Activated CD8-positive, alpha-beta T cell treated with anti-CD3 and anti-CD28 coated beads, Interleukin-2, amount 10 ng/mL, durations not matched to agents 7 days and 5 days (primary cell): ENCODE measurements around the gene ICA1. TPM values are rescaled to one million over a fixed set of nuclear protein-coding genes. Genes with fewer than 3 reads are reported as not detected.

Experiments
- ATAC-seq: fragments of 150-1000 bp; cut with Tn5 transposase; one replicate; pipeline ENCODE4 v1.10.0; 2021; ENCODE audit warnings: moderate library complexity
- CTCF ChIA-PET: fragments of 350-600 bp; sonication (Branson Sonifier 250); formaldehyde crosslinking; loops from one replicate; lab custom pipeline; 2021; ENCODE audit warnings: antibody characterized with exemption; lab: Charles Lee
- POLR2A ChIA-PET: fragments of 350-600 bp; sonication (Branson Sonifier 250); formaldehyde crosslinking; loops from one replicate; lab custom pipeline; 2021; ENCODE audit warnings: antibody characterized with exemption; lab: Charles Lee
- DNase-seq: peaks from one replicate; pipeline ENCODE4 v3.0.0-alpha.2; 2020
- H3K27ac Mint-ChIP-seq: one replicate; pipeline ENCODE4 v1.8.0; 2021; ENCODE audit warnings: mild to moderate bottlenecking, mixed read lengths
- H3K27me3 Mint-ChIP-seq: one replicate; pipeline ENCODE4 v1.8.0; 2021; ENCODE audit warnings: low read depth, mixed read lengths
- H3K36me3 Mint-ChIP-seq: one replicate; pipeline ENCODE4 v1.8.0; 2021; ENCODE audit warnings: low read depth, mixed read lengths
- H3K4me1 Mint-ChIP-seq: one replicate; pipeline ENCODE4 v1.8.0; 2021; ENCODE audit warnings: low read depth, mixed read lengths
- H3K4me3 Mint-ChIP-seq: one replicate; pipeline ENCODE4 v1.8.0; 2021; ENCODE audit warnings: mild to moderate bottlenecking, mixed read lengths
- H3K9me3 Mint-ChIP-seq: one replicate; pipeline ENCODE4 v1.8.0; 2022; ENCODE audit warnings: mixed read lengths; ENCODE audit not compliant: insufficient read depth
- total RNA-seq, 2 experiments: library from RNA; stranded (reverse); gene quantifications; one replicate each; pipeline ENCODE4 v1.2.3, GENCODE V29; 2021

The ICA1 gene
- total RNA-seq, 2 experiments from 2014 or later: 0.76 to 1.8 TPM

DNA sequence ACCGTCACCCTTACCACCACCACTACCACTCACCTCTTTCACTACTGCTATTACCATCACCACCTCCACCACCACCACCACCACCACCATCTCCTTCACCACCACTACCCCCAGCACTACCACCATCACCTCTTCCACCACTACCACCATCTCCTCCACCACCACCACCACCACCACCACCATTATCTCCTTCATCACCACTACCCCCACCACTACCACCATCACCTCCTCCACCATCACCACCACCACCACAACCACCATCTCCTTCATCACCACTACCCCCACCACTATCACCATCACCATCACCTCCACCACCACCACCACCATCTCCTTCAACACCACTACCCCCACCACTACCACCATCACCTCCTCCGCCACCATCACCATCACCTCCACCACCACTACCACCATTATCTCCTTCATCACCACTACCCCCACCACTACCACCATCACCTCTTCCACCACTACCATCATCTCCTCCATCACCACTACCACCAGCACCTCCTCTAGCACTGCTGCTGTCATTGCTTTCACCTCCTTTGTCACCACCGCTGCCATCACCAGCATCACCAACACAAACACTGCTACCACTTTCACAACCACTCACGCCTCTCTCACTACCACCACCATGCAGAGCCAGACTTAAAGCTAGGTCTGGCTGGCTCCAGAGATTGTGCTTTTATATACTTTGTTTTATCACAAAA is 109.3 kb downstream of the ICA1 start:
- no peak overlapping the region for H3K4me3 Mint-ChIP-seq
- ATAC-seq: peak; percentile 44
- H3K27me3 Mint-ChIP-seq: peaks cover 3% of the 10 kb centered on the region
- no peak for DNase-seq
- ChIA-PET CTCF (no interaction called here), POLR2A (no interaction called here)
- H3K27ac Mint-ChIP-seq: peak overlapping the region; percentile 79
- H3K9me3 Mint-ChIP-seq: no peaks in the 10 kb centered on the region
- peaks cover 4% of the 10 kb centered on the region for H3K36me3 Mint-ChIP-seq
- peaks cover 9% of the 10 kb centered on the region for H3K4me1 Mint-ChIP-seq

DNA sequence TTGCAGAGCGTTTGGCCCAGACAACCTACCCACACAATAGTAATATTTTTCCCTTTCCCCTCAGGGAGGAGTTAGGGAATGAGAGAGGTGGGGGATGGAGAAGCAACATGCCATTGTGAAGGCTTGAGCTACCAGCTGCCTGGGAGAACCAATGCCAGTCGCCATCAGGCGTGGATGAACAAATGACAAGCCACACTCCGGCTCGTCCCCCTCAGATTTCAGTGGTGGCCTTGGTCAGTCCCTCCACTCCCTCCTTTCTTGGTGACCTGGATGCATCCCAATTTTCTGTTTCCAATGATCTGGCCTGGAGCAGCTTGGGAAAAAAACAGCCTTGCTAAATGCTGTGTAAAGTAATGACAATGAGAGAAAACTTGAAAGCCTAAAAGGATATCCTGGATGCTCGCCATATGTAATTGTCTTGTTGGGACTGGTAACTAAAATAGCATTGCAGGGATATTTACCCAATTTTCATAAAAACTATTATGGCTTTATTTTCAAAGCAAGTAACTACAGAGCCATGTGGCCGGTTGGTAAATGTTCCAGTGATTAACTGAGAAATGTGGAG is 110.7 kb downstream of the ICA1 start:
- Mint-ChIP-seq H3K4me3 (no peak overlapping the region), H3K36me3 (peaks cover 3% of the 10 kb centered on the region), H3K4me1 (peaks cover 9% of the 10 kb centered on the region), H3K9me3 (no peaks in the 10 kb centered on the region), H3K27ac (no peak overlapping the region), H3K27me3 (no peaks in the 10 kb centered on the region)
- no peak for DNase-seq
- ChIA-PET CTCF (no interaction called here), POLR2A (no interaction called here)
- ATAC-seq: no peak

DNA sequence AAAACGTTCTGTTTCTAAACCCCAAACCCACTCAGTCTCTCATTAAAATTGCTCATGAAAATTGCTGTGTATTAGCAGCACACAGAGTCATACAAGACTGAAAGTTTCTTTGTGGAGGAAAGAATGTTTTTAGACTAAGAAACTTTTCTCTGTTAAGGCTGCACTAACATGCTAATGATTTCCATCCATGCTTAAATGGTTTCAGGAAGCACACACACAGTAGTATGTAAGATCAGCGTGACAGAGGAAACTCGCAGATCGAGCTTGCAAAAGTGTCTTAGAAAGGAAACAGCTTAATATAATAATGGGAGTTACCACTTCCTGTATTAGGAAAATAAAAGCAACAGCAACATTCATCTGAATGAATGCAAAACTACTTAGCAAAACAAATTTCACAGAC is 112.7 kb downstream of the ICA1 start:
- peaks cover 3% of the 10 kb centered on the region for H3K27me3 Mint-ChIP-seq
- ChIA-PET CTCF (no interaction called here), POLR2A (no interaction called here)
- H3K36me3 Mint-ChIP-seq: peaks cover 3% of the 10 kb centered on the region
- no peak for DNase-seq
- no peak overlapping the region for H3K27ac Mint-ChIP-seq
- no peaks in the 10 kb centered on the region for H3K9me3 Mint-ChIP-seq
- ATAC-seq: no peak
- no peak overlapping the region for H3K4me3 Mint-ChIP-seq
- peaks cover 12% of the 10 kb centered on the region for H3K4me1 Mint-ChIP-seq

DNA sequence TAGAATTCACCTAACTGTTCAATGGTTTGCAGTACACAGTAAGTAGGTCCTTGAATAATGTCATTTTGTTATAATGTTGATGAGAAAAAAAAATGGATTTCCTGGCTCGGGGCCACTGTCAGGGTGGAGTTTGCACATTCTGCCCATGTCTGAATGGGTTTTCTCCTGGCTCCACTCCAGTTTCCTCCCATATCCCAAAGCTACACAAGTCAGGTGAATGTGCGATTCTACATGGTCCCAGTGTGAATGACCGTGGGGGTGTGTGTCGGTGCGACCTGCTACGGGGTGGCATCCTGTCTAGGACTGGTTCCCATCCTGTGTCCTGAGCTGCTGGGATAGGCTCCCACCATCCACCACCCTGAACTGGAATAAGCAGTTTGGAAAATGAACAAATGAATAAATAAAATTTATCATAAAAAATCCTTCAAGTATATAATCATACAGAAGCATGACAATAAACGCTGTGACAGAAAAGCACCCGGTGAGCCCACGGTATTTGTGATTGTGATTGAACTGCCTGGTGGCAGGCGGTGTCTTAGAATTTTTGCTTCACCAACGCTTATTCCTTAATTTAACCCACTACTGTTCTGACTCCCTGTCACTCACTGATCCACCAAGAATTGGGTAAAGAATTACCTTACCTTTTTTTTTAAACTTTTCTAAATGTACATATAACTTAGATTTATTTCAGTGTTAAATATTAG is 114.1 kb downstream of the ICA1 start:
- ATAC-seq (no peak), DNase-seq (no peak)
- Mint-ChIP-seq H3K9me3 (no peaks in the 10 kb centered on the region), H3K27me3 (peaks cover 3% of the 10 kb centered on the region), H3K4me3 (no peak overlapping the region), H3K27ac (no peak overlapping the region), H3K36me3 (peaks cover 2% of the 10 kb centered on the region), H3K4me1 (peaks cover 25% of the 10 kb centered on the region)
- ChIA-PET CTCF (no interaction called here), POLR2A (no interaction called here)

DNA sequence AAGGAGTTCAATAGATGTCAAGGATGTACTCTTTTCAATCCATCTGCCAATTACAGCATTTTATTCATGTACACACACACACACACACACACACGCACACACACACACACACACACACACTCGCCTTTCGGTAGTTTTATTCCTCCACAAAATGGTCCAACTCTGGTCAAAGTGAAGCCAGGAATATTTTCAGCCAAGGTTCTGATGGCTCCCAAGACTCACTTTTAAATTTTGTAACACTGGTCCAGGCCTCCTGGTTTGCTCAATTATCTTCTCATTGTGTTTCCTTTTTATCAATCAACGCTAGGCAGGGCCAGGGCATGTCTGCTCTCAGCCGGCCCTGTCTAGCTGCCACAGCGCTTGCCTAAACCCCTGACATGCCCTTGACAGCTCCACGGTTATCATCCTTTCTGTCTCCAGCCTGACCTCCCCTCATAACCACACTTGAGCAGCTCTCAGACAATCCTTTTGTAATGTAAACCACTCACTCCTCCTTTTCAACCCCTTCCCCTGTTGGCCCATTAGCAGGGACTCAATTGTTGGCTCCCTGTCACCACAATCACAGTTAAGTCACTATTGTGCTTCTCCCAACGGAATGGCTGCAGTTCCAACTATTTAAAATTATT is 115.1 kb downstream of the ICA1 start:
- ChIA-PET POLR2A (no interaction called here), CTCF (interaction anchor here (1.5 kb wide), 1 partner anchor 70 kb away, joined by 5 read pairs; no protein-coding TSS in a partner anchor)
- DNase-seq: no peak

DNA sequence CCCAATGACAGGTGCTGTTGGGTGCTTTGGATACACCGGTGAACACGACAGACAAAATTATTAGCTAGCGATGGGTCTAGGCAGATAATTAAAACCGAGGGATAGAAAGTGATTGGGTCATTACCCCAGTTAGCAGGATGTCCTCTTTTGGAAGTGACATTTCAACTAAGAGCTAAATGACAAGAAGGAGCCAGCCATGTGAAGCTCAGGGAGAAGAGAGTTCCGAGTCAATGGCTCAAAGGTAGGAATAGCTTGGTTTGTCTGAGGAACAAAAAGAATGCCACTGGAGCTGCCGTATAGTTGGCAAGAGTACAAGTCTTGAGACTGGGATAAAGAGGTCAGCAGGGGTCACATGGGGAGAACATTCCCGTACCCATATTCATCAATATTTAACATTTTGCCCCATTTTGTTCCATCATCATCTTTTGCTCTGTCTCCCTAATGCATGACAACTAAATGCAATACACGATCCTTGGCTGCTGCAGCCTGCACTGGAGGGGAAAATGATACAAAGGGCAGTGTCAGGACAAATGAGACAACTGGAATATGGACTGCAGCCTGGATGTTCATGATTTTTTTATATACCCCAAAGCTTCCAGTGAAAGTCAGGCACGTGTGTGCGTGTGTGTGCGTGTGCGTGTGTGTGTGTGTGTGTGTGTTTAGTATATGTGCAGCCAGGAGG is 115.7 kb downstream of the ICA1 start:
- Mint-ChIP-seq H3K9me3 (no peaks in the 10 kb centered on the region), H3K27me3 (peaks cover 3% of the 10 kb centered on the region), H3K27ac (no peak overlapping the region), H3K36me3 (no peaks in the 10 kb centered on the region), H3K4me1 (peaks cover 25% of the 10 kb centered on the region), H3K4me3 (no peak overlapping the region)
- ChIA-PET POLR2A (no interaction called here), CTCF (interaction anchor here (0.6 to 1.5 kb wide), 2 partner anchors 61 to 71 kb away, joined by 3 to 5 read pairs; no protein-coding TSS in a partner anchor)
- no peak for ATAC-seq
- no peak for DNase-seq

More for the DNA sequence above, 115.1 kb downstream of the ICA1 start:
- H3K4me3 Mint-ChIP-seq: no peak overlapping the region
- H3K9me3 Mint-ChIP-seq: no peaks in the 10 kb centered on the region
- H3K27me3 Mint-ChIP-seq: peaks cover 3% of the 10 kb centered on the region
- peaks cover 25% of the 10 kb centered on the region for H3K4me1 Mint-ChIP-seq
- H3K27ac Mint-ChIP-seq: no peak overlapping the region
- H3K36me3 Mint-ChIP-seq: no peaks in the 10 kb centered on the region
- ATAC-seq: no peak

DNA sequence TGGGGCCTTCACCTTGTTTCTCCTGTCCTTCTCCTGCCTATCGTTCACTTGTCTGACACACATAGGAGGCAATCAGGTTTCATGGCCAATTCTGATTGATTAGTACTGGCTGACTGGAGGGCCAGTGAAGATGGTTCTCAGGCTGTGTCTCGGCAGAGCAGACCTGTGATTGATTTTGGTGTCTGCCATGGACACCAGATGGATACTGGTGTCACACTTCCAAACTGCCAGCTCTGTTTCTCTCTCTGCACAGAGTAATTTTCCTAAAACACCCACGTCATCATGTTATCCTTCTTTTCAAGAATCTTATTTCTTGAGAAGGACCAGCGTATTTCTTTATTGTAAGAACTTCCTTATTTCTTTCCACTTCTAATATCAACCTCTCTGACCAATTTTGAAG is 117.1 kb downstream of the ICA1 start:
- ATAC-seq: no peak
- H3K36me3 Mint-ChIP-seq: no peaks in the 10 kb centered on the region
- no peak for DNase-seq
- POLR2A ChIA-PET: no interaction called here
- no peak overlapping the region for H3K4me3 Mint-ChIP-seq
- H3K27ac Mint-ChIP-seq: no peak overlapping the region
- no peaks in the 10 kb centered on the region for H3K9me3 Mint-ChIP-seq
- CTCF ChIA-PET: no interaction called here
- H3K4me1 Mint-ChIP-seq: peaks cover 25% of the 10 kb centered on the region
- H3K27me3 Mint-ChIP-seq: peaks cover 3% of the 10 kb centered on the region

DNA sequence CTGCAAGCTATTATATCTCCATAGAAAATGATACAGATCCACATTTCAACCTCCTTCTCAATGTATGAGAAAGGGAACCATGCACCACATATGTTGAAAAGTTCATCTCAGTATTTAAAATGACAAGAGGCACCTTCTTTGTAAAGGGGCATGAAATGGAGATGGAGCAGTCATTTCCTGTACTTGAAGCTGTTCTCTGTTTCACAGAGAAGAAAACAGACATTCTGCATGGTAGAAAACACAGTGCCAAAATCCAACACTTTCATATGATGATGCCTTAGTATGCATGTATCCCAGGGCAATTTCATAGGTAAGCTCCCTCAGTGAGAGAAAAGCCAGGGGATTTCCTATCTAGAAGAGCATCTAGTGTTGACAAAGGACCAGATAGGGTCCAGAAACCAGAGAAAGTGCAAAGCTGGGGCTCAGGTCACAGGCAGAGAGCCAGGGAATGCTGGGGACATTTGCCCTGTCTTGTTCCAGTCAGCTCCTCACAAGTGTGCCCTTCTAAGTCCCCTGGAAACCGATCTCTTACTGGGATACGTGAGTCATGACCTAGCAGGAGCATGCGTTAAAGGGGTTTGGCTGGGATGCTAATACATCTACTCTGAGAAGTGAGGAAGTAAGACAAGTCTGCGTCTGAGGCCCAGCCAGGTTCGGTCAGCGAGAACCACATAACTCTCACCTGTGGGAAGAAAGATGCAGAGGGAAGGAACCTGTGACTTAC is 118.7 kb downstream of the ICA1 start:
- DNase-seq (no peak), ATAC-seq (peak; percentile 49)
- peaks cover 16% of the 10 kb centered on the region for H3K4me1 Mint-ChIP-seq
- CTCF ChIA-PET: no interaction called here
- POLR2A ChIA-PET: no interaction called here
- H3K36me3 Mint-ChIP-seq: no peaks in the 10 kb centered on the region
- H3K27ac Mint-ChIP-seq: no peak overlapping the region
- no peaks in the 10 kb centered on the region for H3K9me3 Mint-ChIP-seq
- H3K4me3 Mint-ChIP-seq: no peak overlapping the region
- peaks cover 3% of the 10 kb centered on the region for H3K27me3 Mint-ChIP-seq

DNA sequence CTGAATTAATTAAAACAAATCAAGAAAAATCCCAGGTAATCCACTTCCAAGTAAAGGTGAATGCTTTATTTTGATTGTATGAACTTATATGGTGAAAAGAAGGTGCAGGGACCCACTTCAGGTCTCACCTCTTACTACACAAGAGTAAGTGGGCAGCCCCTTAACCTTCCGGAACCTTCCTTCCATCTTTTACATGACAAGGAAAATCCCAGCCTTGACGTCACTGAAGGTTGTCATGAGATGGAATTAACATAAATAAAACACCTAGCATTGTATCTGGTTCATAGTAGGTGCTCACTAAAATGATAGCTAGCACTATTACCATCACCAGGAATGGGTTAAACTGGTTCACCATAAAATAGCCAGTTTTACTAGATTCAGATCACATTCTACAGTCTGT is 119.5 kb downstream of the ICA1 start:
- ATAC-seq (no peak), DNase-seq (no peak)
- Mint-ChIP-seq H3K36me3 (no peaks in the 10 kb centered on the region), H3K4me3 (no peak overlapping the region), H3K4me1 (peaks cover 16% of the 10 kb centered on the region), H3K27me3 (peaks cover 3% of the 10 kb centered on the region), H3K27ac (no peak overlapping the region), H3K9me3 (no peaks in the 10 kb centered on the region)
- CTCF ChIA-PET: no interaction called here
- POLR2A ChIA-PET: no interaction called here

DNA sequence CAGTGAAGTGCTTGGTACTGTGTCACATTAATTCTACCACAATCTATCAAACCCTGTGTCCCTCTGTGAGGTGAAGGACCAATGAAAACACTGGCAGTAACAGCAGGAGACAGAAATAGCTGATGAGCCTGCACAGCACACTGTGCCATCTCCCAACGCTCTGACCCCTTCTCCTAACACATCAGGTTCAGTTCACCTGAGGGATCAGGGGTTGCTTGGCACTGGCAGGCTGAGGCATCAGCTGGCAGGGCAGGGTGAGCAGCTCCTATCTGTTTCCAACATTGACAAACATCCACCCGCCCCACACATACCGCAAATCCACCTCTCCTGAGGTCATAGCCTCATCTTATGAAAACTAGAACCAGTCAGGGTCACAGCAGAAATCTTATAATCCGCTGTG is 120.9 kb downstream of the ICA1 start:
- Mint-ChIP-seq H3K27ac (no peak overlapping the region), H3K36me3 (no peaks in the 10 kb centered on the region), H3K9me3 (no peaks in the 10 kb centered on the region), H3K4me1 (peaks cover 16% of the 10 kb centered on the region), H3K27me3 (peaks cover 3% of the 10 kb centered on the region), H3K4me3 (no peak overlapping the region)
- POLR2A ChIA-PET: no interaction called here
- CTCF ChIA-PET: no interaction called here
- ATAC-seq (peak; percentile 23), DNase-seq (no peak)
